Epidermal melanocyte (primary cell): ENCODE data around the gene ZP2.
"Not testable (repeated sequence)": the region's sequence is repeated elsewhere in the genome, so short reads cannot be mapped to it uniquely, and the experiment has no call there.

Experiments used
- DNase-seq: peaks from one replicate; pipeline ENCODE4 v3.0.0; 2011; ENCODE audit warnings: low spot score; ENCODE audit not compliant: insufficient read length

The ZP2 gene

DNA sequence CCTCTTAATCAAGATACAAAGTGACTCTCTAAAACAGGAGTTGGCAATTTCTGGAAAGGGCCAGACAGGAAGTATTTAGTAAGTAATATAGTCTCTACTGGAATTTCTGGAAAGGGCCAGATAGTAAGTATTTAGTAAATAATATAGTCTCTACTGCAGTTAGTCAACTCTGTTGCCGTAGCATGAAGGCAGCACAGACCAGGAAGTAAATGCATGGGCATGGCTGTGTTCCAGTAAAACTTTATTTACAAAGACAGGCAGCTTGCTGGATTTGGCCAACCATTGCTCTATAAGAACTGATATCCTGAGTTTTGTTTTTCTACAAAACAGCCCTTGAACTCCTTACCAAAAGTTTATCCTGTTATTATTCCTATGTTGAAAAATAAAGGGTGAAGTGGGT, 36.0 kb downstream of the ZP2 start:
- no peak for DNase-seq

DNA sequence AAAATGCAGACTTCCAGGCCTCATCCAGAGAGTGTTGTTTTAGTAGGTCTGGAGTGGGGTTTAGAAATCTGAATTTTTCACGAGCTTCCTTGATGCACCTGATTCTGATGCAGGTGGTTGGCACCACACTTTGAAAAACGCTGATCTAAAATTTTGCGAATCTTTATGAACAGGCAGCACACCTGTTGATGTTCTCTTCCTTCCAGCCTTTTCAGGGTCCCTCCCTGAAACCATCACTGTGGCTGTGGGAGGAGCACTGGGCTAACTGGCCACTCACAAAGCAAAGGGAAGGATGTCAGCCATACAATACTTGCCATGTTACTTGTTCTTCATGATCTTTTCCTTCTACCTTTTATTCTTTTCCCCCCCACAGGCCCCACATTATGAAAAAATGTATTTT, 38.7 kb downstream of the ZP2 start:
- DNase-seq = no peak

DNA sequence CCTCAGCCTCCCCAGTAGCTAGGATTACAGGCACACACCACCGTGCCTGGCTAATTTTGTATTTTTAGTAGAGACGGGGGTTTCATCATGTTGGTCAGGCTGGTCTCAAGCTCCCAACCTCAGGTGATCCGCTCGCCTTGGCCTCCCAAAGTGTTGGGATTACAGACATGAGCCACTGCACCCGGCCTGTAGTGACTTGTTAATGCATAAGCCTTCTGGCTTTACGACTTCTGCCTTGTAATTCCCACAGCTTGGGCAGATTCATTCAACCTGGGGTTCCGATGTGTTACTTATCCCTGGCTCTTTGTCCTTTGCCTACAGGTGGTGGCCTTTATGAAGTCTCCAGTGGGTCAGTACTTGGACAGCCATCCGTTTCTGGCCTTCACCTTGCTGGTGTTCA, 41.3 kb downstream of the ZP2 start:
- not testable (repeated sequence) for DNase-seq

DNA sequence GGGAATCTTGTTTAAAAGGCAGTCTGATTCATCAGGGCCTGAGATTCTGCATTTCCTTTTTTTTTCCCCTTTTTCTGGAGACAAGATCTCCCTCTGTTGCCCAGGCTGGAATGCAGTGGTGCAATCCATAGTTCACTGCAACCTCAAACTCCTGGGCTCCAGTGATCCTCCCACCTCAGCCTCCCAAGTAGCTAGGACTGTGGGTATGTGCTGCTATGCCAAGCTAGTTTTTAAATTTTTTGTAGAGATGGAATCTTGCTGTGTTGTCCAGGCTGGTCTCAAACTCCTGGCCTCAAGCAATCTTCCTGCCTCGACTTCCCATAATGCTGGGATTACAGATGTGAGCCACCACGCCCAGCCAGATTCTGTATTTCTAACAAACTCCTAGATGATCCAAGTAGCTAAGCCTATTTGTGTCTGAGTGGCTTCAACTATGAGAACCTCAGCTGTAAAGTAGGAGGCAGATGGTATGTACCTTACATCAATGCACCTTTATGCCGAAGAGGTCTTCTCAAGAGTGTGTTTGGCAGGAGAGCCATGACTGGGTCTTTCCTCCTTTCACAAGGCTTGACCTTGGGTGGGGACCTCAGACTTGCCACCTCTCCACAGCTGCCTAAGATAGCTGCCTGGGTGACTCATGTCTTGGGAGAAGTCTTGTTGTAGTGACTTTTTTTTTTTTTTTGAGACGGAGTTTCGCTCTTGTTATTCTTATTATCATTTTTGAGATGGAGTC, 42.0 kb downstream of the ZP2 start:
- DNase-seq = no peak

DNA sequence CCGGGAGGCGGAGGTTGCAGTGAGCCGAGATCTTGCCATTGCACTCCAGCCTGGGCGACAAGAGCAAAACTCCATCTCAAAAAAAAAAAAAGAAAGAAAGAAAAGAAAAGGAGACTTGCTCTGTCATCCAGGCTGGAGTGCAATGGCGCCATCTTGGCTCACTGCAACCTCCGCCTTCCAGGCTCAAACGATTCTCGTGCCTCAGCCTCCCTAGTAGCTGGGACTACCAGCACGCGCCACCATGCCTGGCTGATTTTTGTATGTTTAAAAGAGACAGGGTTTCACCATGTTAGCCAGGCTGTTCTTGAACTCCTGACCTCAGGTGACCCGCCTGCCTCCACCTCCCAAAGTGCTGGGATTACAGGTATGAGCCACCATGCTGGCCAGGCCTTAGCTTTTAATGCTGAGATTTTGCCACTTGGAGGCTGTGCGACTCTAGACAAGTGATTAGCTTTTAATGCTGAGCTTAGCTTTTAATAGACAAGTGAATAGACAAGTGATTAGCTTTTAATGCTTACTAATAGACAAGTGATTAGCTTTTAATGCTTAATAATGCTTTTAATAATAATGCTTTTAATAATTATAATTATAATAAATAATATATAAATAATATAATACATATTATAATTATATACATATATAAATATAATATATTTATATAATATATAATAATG, 43.3 kb downstream of the ZP2 start:
- DNase-seq = no peak

DNA sequence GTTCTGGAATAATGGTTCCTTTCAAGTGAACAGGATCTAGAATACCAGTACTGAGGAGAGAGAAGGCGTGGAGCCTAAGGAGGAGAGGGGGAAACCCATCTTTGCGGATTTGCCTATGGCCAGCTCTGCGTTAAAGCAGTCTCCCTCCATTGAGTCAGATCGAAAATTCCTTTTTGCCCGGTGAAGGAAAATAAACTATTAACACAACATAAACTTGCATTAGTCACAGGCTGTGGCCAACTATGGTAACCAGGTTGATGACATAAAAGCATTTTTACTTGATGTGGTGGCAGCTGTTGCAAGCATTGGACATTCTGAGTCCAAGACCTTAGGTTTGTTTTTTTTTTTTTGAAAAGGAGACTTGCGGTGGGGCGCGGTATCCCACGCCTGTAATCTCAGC, 44.0 kb downstream of the ZP2 start:
- no peak for DNase-seq

DNA sequence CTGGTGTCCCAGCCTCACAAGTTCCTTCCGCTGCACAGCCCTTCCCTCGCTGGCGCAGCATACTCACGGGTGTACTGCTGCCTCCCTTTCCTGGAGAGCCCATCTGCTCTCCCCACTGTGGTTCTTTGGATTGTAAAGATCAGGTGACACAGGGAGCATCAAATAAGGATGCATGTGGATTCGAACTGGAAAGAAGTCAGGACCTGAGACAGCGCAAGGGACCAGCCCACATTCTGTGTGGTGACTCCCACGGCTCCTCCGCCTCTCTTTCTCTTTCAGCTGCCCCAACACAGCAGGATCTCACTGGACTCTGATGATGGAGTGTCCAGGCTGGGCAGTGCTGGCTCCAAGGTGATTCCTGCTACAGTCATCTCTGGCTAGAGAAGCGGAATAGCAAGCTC, 44.8 kb downstream of the ZP2 start:
- DNase-seq = no peak

DNA sequence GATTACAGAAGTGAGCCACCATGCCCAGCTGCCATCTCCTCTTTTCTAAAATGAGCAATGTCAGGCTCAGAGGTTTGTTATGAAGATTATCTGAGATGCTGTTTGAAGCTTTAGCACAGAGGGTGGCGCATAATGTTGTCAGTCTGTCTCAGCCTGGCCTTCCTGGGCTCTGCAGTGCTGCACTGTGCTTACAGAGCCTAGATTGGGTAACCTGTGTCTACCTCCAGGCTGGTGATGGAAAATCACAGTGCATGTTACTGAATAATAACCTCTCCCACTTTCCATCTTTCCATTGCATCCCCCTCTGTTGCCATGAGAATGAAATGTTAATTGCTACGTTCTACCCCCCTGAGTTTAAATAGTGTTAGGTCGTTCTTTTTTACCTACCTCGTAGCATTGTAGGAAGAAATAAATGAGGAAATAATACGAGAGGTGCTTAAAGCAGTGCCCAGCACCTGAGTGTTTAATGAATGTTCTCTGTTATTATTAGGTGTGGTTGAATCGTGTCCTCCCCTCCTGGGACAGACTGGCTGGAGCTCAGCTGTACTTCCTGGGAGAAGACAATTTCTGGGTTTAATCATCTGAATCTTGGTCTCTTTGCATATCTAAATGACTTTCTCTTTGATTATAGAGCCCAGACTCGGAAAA, 46.7 kb downstream of the ZP2 start:
- no peak for DNase-seq

DNA sequence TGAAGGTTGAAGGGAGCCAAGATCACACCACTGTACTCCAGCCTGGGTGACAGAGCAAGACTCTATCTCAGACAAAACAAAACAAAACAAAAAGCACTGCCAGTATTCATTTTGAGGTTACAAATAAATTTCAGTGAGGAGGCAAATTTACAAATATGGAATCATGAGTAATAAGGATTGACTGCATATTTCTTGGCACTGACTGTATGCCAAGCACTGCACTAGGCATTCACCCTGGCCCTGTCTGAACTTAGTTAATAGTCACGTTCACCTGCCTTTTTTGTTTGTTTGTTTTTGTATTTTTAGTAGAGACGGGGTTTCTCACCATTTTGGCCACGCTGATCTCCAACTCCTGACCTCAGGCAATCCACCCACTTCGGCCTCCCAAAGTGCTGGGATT, 47.8 kb downstream of the ZP2 start:
- no peak for DNase-seq

DNA sequence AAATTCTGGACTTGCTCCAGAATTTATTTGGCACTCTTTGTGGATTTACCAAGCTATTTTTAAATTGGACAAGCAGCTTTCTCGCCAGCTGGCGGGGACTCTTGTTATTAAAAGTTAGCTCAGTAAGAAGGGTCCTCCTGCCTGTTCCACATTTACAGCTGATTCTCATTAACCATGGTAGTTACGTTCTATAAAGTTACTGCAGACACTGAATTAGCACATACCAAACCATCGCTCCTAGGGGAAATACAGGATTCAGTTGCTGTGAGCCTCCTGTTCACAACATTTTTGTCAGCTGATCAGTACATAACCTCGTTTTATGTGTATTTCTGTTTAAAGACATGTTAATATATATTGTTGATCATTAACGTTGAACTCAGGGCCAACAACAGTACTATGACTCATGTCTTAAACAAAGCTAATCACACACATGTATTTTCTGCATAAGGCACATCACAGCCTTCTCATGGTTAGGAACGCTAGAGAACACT, 48.7 kb downstream of the ZP2 start:
- DNase-seq = no peak

DNA sequence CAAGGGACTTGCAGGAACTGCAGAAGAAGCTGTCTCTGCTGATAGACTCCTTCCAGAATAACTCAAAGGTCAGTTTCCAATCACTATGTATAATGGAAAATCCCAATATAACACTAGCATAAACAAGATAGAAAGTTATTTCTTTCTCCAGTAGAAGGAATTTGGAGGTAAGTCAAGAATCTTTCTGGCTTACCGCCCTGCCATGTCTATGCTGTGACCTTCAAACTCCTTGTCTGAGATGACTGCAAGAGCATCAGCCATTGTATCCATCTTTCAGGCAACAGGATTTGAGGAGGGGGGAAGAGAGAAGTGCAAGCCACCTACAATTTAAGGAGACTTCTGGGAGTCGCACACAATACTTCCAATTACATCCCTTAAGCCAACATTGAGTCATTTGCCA, 50.2 kb downstream of the ZP2 start:
- no peak for DNase-seq

DNA sequence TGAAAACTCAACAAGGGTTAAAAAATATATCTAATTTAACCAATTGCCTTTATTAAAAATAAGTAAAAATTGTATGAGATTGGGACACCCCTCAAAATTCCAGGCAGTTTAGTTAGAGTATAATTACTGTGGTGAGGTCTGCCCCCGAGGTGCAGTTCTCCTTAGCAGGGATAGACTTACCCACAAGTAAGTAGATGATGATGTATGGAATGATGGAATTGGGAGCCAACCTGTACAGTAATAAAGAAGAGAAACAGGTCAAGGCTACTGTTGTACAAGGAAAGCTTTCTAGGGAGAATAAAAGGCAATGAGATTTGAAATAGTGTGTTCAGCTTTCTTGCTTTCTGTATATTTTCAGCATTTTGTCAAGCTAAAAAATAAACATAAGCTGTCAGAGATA, 51.1 kb downstream of the ZP2 start:
- no peak for DNase-seq

DNA sequence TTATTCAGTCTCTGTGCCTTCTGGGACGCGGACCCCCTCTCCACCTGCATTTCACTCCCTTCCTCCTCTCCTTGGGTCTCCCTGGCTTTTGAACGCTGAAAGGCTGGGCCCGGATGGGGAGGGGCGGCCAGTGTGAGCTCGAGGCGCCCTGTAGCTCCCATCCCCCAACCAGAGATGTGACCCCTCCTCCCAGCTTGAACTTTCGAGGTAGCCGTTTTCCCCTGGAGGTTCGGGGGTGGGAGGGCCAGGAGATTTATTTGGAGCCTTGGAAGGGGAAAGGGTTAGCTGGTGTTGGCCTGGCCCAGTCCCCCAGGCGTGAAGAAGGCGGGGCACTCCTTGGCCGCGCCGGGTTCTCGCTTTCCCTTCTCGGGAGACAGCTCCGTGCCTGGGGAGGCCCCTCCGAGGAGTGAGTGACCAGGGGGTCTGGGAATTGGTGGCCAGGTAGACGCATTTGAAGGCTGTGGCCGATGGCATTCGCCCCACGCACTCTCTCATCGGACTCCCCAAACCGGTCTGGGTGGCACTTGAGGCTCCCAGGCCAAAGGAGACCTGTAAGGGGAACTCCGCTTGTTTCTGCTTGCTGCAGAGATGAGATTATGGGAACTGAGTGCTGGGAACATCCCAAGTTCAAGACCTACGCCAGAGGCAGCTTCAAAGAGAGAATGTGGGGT, 52.0 kb downstream of the ZP2 start:
- no peak for DNase-seq

DNA sequence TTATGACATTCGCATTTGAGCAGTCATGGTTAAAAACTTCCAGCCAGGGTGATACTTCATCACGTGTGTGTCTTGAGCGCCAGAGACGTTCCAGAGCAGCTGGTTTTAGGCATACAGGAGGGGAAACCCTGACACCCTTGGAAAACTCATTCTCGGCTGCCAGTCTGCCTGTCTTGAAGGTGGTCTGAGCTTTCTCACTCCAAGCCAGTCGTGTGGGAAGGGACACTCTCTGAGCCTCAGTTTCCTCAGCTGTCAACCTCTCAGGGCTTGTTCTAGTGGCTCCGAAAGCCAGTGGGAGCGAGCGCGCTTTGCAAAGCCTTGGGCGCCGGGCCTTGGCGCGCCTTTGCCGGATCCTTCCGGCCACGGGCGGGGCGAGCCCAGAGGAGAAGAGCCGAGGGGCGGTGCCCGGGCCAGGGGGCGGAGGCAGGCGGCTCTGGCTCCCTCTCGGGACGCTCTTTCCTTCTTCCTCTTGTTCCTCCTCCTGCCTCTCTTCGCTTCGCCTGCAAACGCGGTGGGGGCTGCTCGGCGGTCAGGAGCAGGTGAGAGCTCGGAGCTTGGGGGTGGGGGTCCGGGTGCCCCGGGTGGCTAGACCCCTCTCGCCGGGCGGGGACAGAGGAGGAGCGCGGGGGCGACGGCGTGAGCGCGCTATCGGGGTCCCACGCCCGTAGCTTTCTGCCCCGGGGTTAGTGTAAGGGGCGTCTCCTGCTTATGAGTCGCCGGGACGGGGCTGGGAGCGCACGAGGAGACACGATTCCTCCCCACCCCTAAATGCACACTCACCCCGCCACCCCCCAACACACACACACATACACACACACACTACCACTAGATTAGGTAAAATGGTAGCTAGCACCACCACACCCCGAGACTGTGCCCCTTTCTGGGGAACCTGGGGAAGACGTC, 52.9 kb downstream of the ZP2 start, which contains the start of gene LDAF1:
TSS of gene LDAF1 (plus strand) at position 467 of the 903 bp plus-strand sequence. CDS start 2,509 bp downstream, outside the sequence.
- DNase-seq = peak; percentile 77

DNA sequence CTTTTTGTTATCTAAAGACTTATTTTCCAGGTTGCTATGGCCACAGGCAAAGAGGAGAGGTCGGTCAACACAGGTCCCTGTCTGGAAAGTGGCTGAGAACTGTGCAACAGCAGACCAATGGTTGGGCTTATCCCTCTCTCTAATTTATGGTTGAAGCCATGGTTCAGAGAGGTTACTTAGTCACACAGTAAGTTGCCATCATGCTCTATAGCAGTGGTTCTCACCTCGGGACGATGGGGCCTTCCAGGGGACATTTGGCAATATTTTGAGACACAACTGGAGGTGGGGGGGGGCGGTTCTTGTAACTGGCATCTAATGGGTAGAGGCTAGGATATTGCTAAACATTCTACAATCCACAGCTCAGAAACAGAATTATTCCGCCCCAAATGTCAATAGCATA, 53.7 kb downstream of the ZP2 start:
- DNase-seq = no peak

DNA sequence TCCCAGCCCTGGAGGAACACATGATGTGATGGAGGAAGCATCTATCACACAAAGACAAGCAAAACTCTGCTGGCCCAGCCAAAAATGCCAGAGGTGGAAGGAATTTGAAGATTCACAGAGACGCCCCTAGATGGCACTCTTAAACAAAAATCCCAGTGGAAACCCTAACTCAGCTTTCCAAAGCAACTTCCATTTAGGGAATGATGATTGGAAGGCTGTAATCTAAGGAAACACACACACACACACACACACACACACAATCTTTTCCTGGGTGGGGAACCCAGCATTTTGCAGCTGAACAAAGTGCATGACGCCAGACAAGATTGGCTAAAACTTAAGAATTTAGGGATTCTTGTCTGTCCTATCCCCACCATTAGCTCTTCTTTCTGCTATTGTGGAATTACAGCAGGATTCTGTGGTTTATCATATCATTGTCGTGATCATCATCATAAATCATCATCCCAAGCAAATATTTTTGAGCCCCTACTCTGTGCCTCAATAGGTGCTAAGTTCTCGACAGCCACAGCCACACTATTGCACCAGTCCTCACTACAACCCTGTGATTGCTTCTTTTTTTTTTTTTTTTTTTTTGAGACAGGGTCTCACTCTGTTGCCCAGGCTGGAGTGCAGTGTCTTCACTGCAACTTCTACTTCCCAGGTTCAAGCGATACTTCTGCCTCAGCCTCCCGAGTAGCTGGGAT, 54.5 kb downstream of the ZP2 start:
- peak; percentile 93 for DNase-seq

DNA sequence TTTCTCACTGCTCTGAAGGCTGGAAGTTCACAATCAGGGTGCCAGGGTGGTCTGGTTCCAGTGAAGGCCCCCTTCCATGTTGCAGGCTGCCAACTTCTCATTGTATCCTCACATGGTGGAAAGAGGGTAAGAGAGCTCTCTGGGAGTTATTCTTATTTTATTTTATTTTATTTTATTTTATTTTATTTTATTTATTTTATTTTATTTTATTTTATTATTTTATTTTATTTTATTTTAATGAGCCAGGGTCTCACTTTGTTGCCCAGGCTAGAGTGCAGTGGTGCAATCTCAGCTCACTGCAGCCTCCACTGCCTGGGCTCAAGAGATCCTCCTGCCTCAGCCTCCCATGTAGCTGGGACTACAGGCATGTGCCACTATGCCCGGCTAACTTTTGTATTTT, 55.4 kb downstream of the ZP2 start:
- DNase-seq = not testable (repeated sequence)

DNA sequence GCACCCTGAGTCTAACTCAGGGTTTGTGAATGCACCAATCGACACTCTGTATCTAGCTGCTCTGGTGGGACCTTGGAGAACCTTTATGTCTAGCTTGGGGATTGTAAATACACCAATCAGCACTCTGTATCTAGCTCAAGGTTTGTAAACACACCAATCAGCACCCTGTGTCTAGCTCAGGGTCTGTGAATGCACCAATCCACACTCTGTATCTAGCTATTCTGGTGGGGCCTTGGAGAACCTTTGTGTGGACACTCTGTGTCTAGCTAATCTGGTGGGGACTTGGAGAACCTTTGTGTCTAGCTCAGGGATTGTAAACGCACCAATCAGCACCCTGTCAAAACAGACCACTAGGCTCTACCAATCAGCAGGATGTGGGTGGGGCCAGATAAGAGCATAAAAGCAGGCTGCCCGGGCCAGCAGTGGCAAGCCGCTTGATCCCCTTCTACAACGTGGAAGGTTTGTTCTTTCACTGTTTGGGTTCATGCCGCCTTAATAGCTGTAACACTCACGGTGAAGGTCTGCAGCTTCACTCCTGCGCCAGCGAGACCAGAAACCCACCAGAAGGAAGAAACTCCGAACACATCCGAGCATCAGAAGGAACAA, 58.1 kb downstream of the ZP2 start:
- not testable (repeated sequence) for DNase-seq

DNA sequence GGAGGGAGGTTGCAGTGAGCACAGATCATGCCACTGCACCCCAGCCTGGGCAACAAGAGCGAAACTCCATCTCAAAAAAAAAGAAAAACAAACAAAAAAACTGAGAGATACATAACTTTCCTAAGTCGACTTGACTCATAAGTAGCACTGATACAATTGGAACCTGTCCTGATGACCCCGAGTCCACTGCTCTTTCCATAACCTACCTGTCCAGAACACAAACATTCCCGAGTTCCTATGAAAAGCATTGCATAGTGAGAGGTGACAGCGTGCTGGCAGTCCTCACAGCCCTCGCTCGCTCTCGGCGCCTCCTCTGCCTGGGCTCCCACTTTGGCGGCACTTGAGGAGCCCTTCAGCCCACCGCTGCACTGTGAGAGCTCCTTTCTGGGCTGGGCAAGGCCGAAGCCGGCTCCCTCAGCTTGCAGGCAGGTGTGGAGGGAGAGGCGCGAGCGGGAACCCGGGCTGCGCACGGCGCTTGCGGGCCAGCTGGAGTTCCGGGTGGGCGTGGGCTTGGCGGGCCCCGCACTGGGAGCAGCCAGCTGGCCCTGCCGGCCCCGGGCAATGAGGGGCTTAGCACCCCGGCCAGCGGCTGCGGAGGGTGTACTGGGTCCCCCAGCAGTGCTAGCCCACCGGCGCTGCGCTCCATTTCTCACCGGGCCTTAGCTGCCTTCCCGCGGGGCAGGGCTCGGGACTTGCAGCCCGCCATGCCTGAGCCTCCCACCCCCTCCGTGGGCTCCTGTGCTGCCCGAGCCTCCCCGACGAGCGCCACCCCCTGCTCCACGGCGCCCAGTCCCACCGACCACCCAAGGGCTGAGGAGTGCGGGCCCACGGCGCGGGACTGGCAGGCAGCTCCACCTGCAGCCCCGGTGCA, 59.0 kb downstream of the ZP2 start:
- not testable (repeated sequence) for DNase-seq
